Measurements from ENCODE around the gene CCDC158. TPM values are rescaled to one million over a fixed set of nuclear protein-coding genes. Genes with fewer than 3 reads are reported as not detected.

CCDC158 gene
- total RNA-seq, result 0.36 and 0.59 TPM in 2 replicates

- H3K4me1 ChIP-seq (ENCODE audit: insufficient read depth, low read length), result no peaks in the 10 kb centered on the region
- H2AFZ ChIP-seq (ENCODE audit: low read length), result peak within 1 kb of the TSS; percentile 70
- H3K4me2 ChIP-seq (ENCODE audit: insufficient read depth, low read length), result peak within 1 kb of the TSS; percentile 73
- no peak for TF ChIP-seq CTCF (IDR thresholded peaks at IDR 0.05; ENCODE audit: extremely low read depth, low read depth, low read length)
- H3K27ac ChIP-seq (ENCODE audit: low read depth, low read length), result no peak within 1 kb of the TSS
- H3K36me3 ChIP-seq (ENCODE audit: insufficient read depth, low read length), result no peaks in the 10 kb centered on the region
- H3K9me3 ChIP-seq (ENCODE audit: low read depth, low read length), result no peaks in the 10 kb centered on the region
- no peaks in the 10 kb centered on the region for H3K79me2 ChIP-seq (ENCODE audit: insufficient read depth, low read length)
- peak; percentile 91 for DNase-seq (ENCODE audit: insufficient read length, low spot score, missing footprints)
- H3K4me3 ChIP-seq (ENCODE audit: insufficient read depth, low read length), result peak within 1 kb of the TSS; percentile 66
- peaks cover 20% of the 10 kb centered on the region for H3K27me3 ChIP-seq (ENCODE audit: insufficient read depth, low read length)
- no peaks in the 10 kb centered on the region for H4K20me1 ChIP-seq (ENCODE audit: insufficient read depth, low read length)
Observed at GRCh38 chr4:76420762-76421581, at the start of gene CCDC158. CCDC158 (minus strand) TSS chr4:76421141; CDS start chr4:76403207, 17,934 bp downstream.

- Histone ChIP-seq H3K27ac (ENCODE audit: low read depth, low read length) (no peak overlapping the region), H4K20me1 (ENCODE audit: insufficient read depth, low read length) (no peaks in the 10 kb centered on the region), H3K79me2 (ENCODE audit: insufficient read depth, low read length) (no peaks in the 10 kb centered on the region), H3K4me1 (ENCODE audit: insufficient read depth, low read length) (no peaks in the 10 kb centered on the region), H3K36me3 (ENCODE audit: insufficient read depth, low read length) (no peaks in the 10 kb centered on the region), H2AFZ (ENCODE audit: low read length) (no peak overlapping the region), H3K27me3 (ENCODE audit: insufficient read depth, low read length) (peaks cover 11% of the 10 kb centered on the region), H3K4me2 (ENCODE audit: insufficient read depth, low read length) (no peak overlapping the region), H3K9me3 (ENCODE audit: low read depth, low read length) (no peaks in the 10 kb centered on the region), H3K4me3 (ENCODE audit: insufficient read depth, low read length) (no peak overlapping the region)
- no peak for TF ChIP-seq CTCF (IDR thresholded peaks at IDR 0.05; ENCODE audit: extremely low read depth, low read depth, low read length)
- DNase-seq (ENCODE audit: insufficient read length, low spot score, missing footprints), result no peak
Observed at GRCh38 chr4:76470532-76470931, 49.6 kb upstream of the CCDC158 start.

- H2AFZ ChIP-seq (ENCODE audit: low read length), result no peak overlapping the region
- no peak overlapping the region for H3K27ac ChIP-seq (ENCODE audit: low read depth, low read length)
- H3K36me3 ChIP-seq (ENCODE audit: insufficient read depth, low read length), result no peaks in the 10 kb centered on the region
- H3K79me2 ChIP-seq (ENCODE audit: insufficient read depth, low read length), result no peaks in the 10 kb centered on the region
- no peak overlapping the region for H3K4me2 ChIP-seq (ENCODE audit: insufficient read depth, low read length)
- no peaks in the 10 kb centered on the region for H4K20me1 ChIP-seq (ENCODE audit: insufficient read depth, low read length)
- no peaks in the 10 kb centered on the region for H3K9me3 ChIP-seq (ENCODE audit: low read depth, low read length)
- H3K27me3 ChIP-seq (ENCODE audit: insufficient read depth, low read length), result peaks cover 6% of the 10 kb centered on the region
- no peak for DNase-seq (ENCODE audit: insufficient read length, low spot score, missing footprints)
- H3K4me3 ChIP-seq (ENCODE audit: insufficient read depth, low read length), result no peak overlapping the region
- no peaks in the 10 kb centered on the region for H3K4me1 ChIP-seq (ENCODE audit: insufficient read depth, low read length)
- no peak for TF ChIP-seq CTCF (IDR thresholded peaks at IDR 0.05; ENCODE audit: extremely low read depth, low read depth, low read length)
Observed at GRCh38 chr4:76470064-76470463, 49.1 kb upstream of the CCDC158 start.

- no peak for TF ChIP-seq CTCF (IDR thresholded peaks at IDR 0.05; ENCODE audit: extremely low read depth, low read depth, low read length)
- H3K4me3 ChIP-seq (ENCODE audit: insufficient read depth, low read length), result no peak overlapping the region
- no peak for DNase-seq (ENCODE audit: insufficient read length, low spot score, missing footprints)
- H3K36me3 ChIP-seq (ENCODE audit: insufficient read depth, low read length), result no peaks in the 10 kb centered on the region
- H3K4me2 ChIP-seq (ENCODE audit: insufficient read depth, low read length), result no peak overlapping the region
- H3K27me3 ChIP-seq (ENCODE audit: insufficient read depth, low read length), result peaks cover 4% of the 10 kb centered on the region
- H3K27ac ChIP-seq (ENCODE audit: low read depth, low read length), result no peak overlapping the region
- no peak overlapping the region for H2AFZ ChIP-seq (ENCODE audit: low read length)
- no peaks in the 10 kb centered on the region for H4K20me1 ChIP-seq (ENCODE audit: insufficient read depth, low read length)
- H3K79me2 ChIP-seq (ENCODE audit: insufficient read depth, low read length), result no peaks in the 10 kb centered on the region
- no peaks in the 10 kb centered on the region for H3K4me1 ChIP-seq (ENCODE audit: insufficient read depth, low read length)
- peaks cover 7% of the 10 kb centered on the region for H3K9me3 ChIP-seq (ENCODE audit: low read depth, low read length)
Observed at GRCh38 chr4:76463568-76463967, 42.6 kb upstream of the CCDC158 start.
